Osteoblast (primary cell): ENCODE measurements around the gene SMIM14. TPM values are rescaled to one million over a fixed set of nuclear protein-coding genes. Genes with fewer than 3 reads are reported as not detected.
"Not testable (repeated sequence)": the region's sequence is repeated elsewhere in the genome, so short reads cannot be mapped to it uniquely, and the experiment has no call there.

ENCODE experiments used
- DNase-seq: peaks from one replicate; pipeline ENCODE4 v3.0.0; 2011; ENCODE audit warnings: low spot score, mixed read lengths; ENCODE audit not compliant: insufficient read length; ENCODE audit errors: missing footprints
- H2AFZ ChIP-seq: 2 replicates; pipeline ENCODE4 v1.6.0; 2011; ENCODE audit warnings: mild to moderate bottlenecking, low read length
- H3K27ac ChIP-seq: 2 replicates; pipeline ENCODE4 v1.5.1; 2011; ENCODE audit warnings: mild to moderate bottlenecking, low read depth, low read length, moderate library complexity
- H3K27me3 ChIP-seq: 2 replicates; pipeline ENCODE4 v1.6.0; 2012; ENCODE audit warnings: mild to moderate bottlenecking, control low read depth, inconsistent platforms, low read length, moderate library complexity; ENCODE audit not compliant: insufficient read depth
- H3K36me3 ChIP-seq: 2 replicates; pipeline ENCODE4 v1.5.1; 2011; ENCODE audit warnings: mild to moderate bottlenecking, low read length, control low read depth, moderate library complexity; ENCODE audit not compliant: insufficient read depth
- H3K4me1 ChIP-seq: 2 replicates; pipeline ENCODE4 v1.5.1; 2011; ENCODE audit warnings: mild to moderate bottlenecking, low read length, control low read depth, moderate library complexity; ENCODE audit not compliant: insufficient read depth
- H3K4me2 ChIP-seq: 2 replicates; pipeline ENCODE4 v1.6.0; 2011; ENCODE audit warnings: mild to moderate bottlenecking, low read length; ENCODE audit not compliant: insufficient read depth
- H3K4me3 ChIP-seq: fragments of 200-600 bp; sonication (generic); 3 replicates; pipeline ENCODE4 v1.5.1; 2012; ENCODE audit warnings: mild to moderate bottlenecking, low read length, inconsistent platforms; ENCODE audit not compliant: insufficient read depth
- H3K79me2 ChIP-seq: 2 replicates; pipeline ENCODE4 v1.6.0; 2012; ENCODE audit warnings: mild to moderate bottlenecking, low read length, control low read depth, inconsistent platforms; ENCODE audit not compliant: insufficient read depth
- H3K9me3 ChIP-seq: 2 replicates; pipeline ENCODE4 v1.5.1; 2011; ENCODE audit warnings: low read depth, low read length, control low read depth
- H4K20me1 ChIP-seq: 2 replicates; pipeline ENCODE4 v1.6.0; 2012; ENCODE audit warnings: mild to moderate bottlenecking, low read length, control low read depth; ENCODE audit not compliant: insufficient read depth
- CTCF ChIP-seq: IDR thresholded peaks from 2 replicates; pipeline ENCODE4 v1.5.1; 2011; ENCODE audit warnings: mild to moderate bottlenecking, low read depth, low read length, moderate library complexity; ENCODE audit errors: extremely low read depth
- total RNA-seq: library from RNA; depleted of rRNA; stranded (reverse); fragments of >200 nt; gene quantifications from 2 replicates; pipeline ENCODE4 v1.2.3, GENCODE V29; 2012

The SMIM14 gene
- total RNA-seq, 1 donor = 61.5 TPM

GRCh38 chr4:39521253-39521919 lies 117.3 kb downstream of the SMIM14 start:
- Histone ChIP-seq H3K4me2 (peak overlapping the region; percentile 94), H3K9me3 (no peaks in the 10 kb centered on the region), H3K27me3 (no peaks in the 10 kb centered on the region), H3K79me2 (peaks cover 94% of the 10 kb centered on the region), H2AFZ (no peak overlapping the region), H4K20me1 (peaks cover 35% of the 10 kb centered on the region), H3K4me1 (peaks cover 47% of the 10 kb centered on the region), H3K4me3 (peak overlapping the region; percentile 44), H3K36me3 (peaks cover 57% of the 10 kb centered on the region), H3K27ac (peak overlapping the region; percentile 92)
- peak; percentile 62 for DNase-seq
- TF ChIP-seq CTCF = no peak

- peak overlapping the region; percentile 27 for H3K27ac ChIP-seq
- H3K79me2 ChIP-seq = peaks cover 92% of the 10 kb centered on the region
- TF ChIP-seq CTCF = no peak
- H4K20me1 ChIP-seq = peaks cover 18% of the 10 kb centered on the region
- DNase-seq = no peak
- H3K4me3 ChIP-seq = no peak overlapping the region
- no peak overlapping the region for H2AFZ ChIP-seq
- H3K36me3 ChIP-seq = peaks cover 73% of the 10 kb centered on the region
- H3K4me2 ChIP-seq = no peak overlapping the region
- H3K9me3 ChIP-seq = no peaks in the 10 kb centered on the region
- H3K4me1 ChIP-seq = peaks cover 41% of the 10 kb centered on the region
- H3K27me3 ChIP-seq = no peaks in the 10 kb centered on the region
Measured at GRCh38 chr4:39518484-39518883, 120.2 kb downstream of the SMIM14 start.

GRCh38 chr4:39516407-39516966 lies 122.2 kb downstream of the SMIM14 start:
- no peaks in the 10 kb centered on the region for H3K9me3 ChIP-seq
- peaks cover 15% of the 10 kb centered on the region for H4K20me1 ChIP-seq
- H3K79me2 ChIP-seq = peaks cover 89% of the 10 kb centered on the region
- H3K27ac ChIP-seq = peak overlapping the region; percentile 87
- no peak for DNase-seq
- no peak overlapping the region for H3K4me3 ChIP-seq
- no peak for TF ChIP-seq CTCF
- H3K36me3 ChIP-seq = peaks cover 86% of the 10 kb centered on the region
- no peak overlapping the region for H2AFZ ChIP-seq
- H3K4me1 ChIP-seq = peaks cover 21% of the 10 kb centered on the region
- no peaks in the 10 kb centered on the region for H3K27me3 ChIP-seq
- no peak overlapping the region for H3K4me2 ChIP-seq

- peaks cover 86% of the 10 kb centered on the region for H3K36me3 ChIP-seq
- peak overlapping the region; percentile 87 for H3K27ac ChIP-seq
- not testable (repeated sequence) for H3K4me2 ChIP-seq, H3K27me3 ChIP-seq, H3K9me3 ChIP-seq, H3K4me3 ChIP-seq, DNase-seq, H4K20me1 ChIP-seq, H2AFZ ChIP-seq
- peaks cover 85% of the 10 kb centered on the region for H3K79me2 ChIP-seq
- peaks cover 14% of the 10 kb centered on the region for H3K4me1 ChIP-seq
Measured at GRCh38 chr4:39515669-39516401, 122.8 kb downstream of the SMIM14 start.
